HepG2 (cell line): Measurements from ENCODE around the gene CCL19. TPM values are rescaled to one million over a fixed set of nuclear protein-coding genes. Genes with fewer than 3 reads are reported as not detected.
A peak's percentile ranks its signal among the peaks of the same experiment; 100 is the strongest.

Experiments
- CREB1 ChIP-seq, 2 experiments: fragments of 450-650 bp in 1 of 2; IDR thresholded peaks; 2 replicates each; pipeline ENCODE4 v1.6.1; 2016 to 2017; ENCODE audit warnings: control low read depth in 1 of 2, mild to moderate bottlenecking in 1 of 2, missing compliant biosample characterization in 1 of 2, missing genetic modification characterization in 1 of 2
- ELF1 ChIP-seq: sonication (generic); formaldehyde crosslinking; IDR thresholded peaks from 2 replicates; pipeline ENCODE4 v1.4.0; 2020; ENCODE audit warnings: missing genetic modification reagents
- GFI1 ChIP-seq: sonication (generic); formaldehyde crosslinking; IDR thresholded peaks from 2 replicates; pipeline ENCODE4 v1.5.0; 2020; ENCODE audit warnings: missing genetic modification reagents, mild to moderate bottlenecking, borderline replicate concordance
- HNRNPL ChIP-seq: fragments of 200-400 bp; formaldehyde crosslinking; IDR thresholded peaks from 2 replicates; pipeline ENCODE4 v1.6.1; 2017; ENCODE audit warnings: mild to moderate bottlenecking, low read depth, low read length
- NFIC ChIP-seq: IDR thresholded peaks from 2 replicates; pipeline ENCODE4 v1.6.1; 2012; ENCODE audit warnings: mild to moderate bottlenecking, low read length, inconsistent platforms
- NR2F6 ChIP-seq, 2 experiments: IDR thresholded peaks; 2 replicates each; pipeline ENCODE4 v1.6.1; 2016; ENCODE audit warnings: antibody characterized with exemption in 1 of 2, mild to moderate bottlenecking in 1 of 2
- SRSF4 ChIP-seq: fragments of 200-400 bp; formaldehyde crosslinking; IDR thresholded peaks from one replicate; pipeline ENCODE4 v1.6.1; 2018; ENCODE audit warnings: mild to moderate bottlenecking, low read depth, low read length, moderate library complexity; ENCODE audit not compliant: poor library complexity, severe bottlenecking
- THAP11 ChIP-seq: IDR thresholded peaks from 2 replicates; pipeline ENCODE4 v1.6.1; 2016; ENCODE audit warnings: missing biosample characterization, missing genetic modification reagents
- ZNF207 ChIP-seq: fragments of 450-650 bp; IDR thresholded peaks from 2 replicates; pipeline ENCODE4 v1.6.1; 2016; ENCODE audit warnings: antibody characterized with exemption, borderline replicate concordance
- ZNF3 ChIP-seq: IDR thresholded peaks from 2 replicates; pipeline ENCODE4 v1.7.0; 2017; ENCODE audit warnings: inconsistent platforms
- ZNF552 ChIP-seq: sonication (generic); formaldehyde crosslinking; IDR thresholded peaks from 2 replicates; pipeline ENCODE4 v1.9.0; 2022; ENCODE audit warnings: missing genetic modification reagents, mild to moderate bottlenecking, borderline replicate concordance
- ZNF558 ChIP-seq: sonication (generic); formaldehyde crosslinking; IDR thresholded peaks from 2 replicates; pipeline ENCODE4 v1.9.0; 2022; ENCODE audit warnings: mild to moderate bottlenecking, missing genetic modification reagents, borderline replicate concordance
- ZNF562 ChIP-seq: sonication (generic); formaldehyde crosslinking; IDR thresholded peaks from 2 replicates; pipeline ENCODE4 v1.8.0; 2022; ENCODE audit warnings: missing genetic modification reagents, borderline replicate concordance
- ZNF572 ChIP-seq: sonication (generic); formaldehyde crosslinking; IDR thresholded peaks from 2 replicates; pipeline ENCODE4 v1.5.1; 2020; ENCODE audit warnings: mild to moderate bottlenecking, missing genetic modification reagents
- polyA plus RNA-seq, 8 experiments: library from polyadenylated mRNA; depleted of rRNA in 3 of 8; stranded (reverse) in 7 of 8; unstranded in 1 of 8; fragments of >200 nt; fragmentation: Illumina TruSeq in 4 of 8; extraction: Trizol in 4 of 8; gene quantifications; 2 replicates each; pipeline versions ENCODE4 v1.2.1 to v1.2.3, GENCODE V29; 2011 to 2016; ENCODE audit warnings: low read depth in 4 of 8, missing spikeins in 1 of 8, mixed read lengths in 1 of 8; ENCODE audit not compliant: insufficient read depth in 1 of 8
- total RNA-seq, 5 experiments: library from RNA; depleted of rRNA; stranded (reverse); fragments of >200 nt; fragmentation: Illumina TruSeq; extraction: Trizol; gene quantifications; 2 replicates each; pipeline ENCODE4 v1.2.3, GENCODE V29; 2016; ENCODE audit warnings: low read depth in 1 of 5
- TF ChIP-seq, protein P1 (sequence below): sonication (generic); formaldehyde crosslinking; IDR thresholded peaks from 2 replicates; pipeline ENCODE4 v1.8.0; 2022; ENCODE audit warnings: missing genetic modification reagents, mild to moderate bottlenecking, moderate library complexity, borderline replicate concordance
- TF ChIP-seq, protein P2 (sequence below): IDR thresholded peaks from 2 replicates; pipeline ENCODE4 v1.6.1; 2016; ENCODE audit warnings: low read depth, borderline replicate concordance
- TF ChIP-seq, protein P3 (sequence below): sonication (generic); formaldehyde crosslinking; IDR thresholded peaks from 2 replicates; pipeline ENCODE4 v1.5.0; 2020; ENCODE audit warnings: mild to moderate bottlenecking, missing genetic modification reagents
- TF ChIP-seq, protein P4 (sequence below): sonication (generic); formaldehyde crosslinking; IDR thresholded peaks from 2 replicates; pipeline ENCODE4 v1.4.0; 2020; ENCODE audit warnings: missing genetic modification reagents, low read depth, mild to moderate bottlenecking, borderline replicate concordance
- TF ChIP-seq, protein P5 (sequence below): sonication (generic); formaldehyde crosslinking; IDR thresholded peaks from 2 replicates; pipeline ENCODE4 v1.8.0; 2022; ENCODE audit warnings: mild to moderate bottlenecking, missing genetic modification reagents; ENCODE audit not compliant: insufficient replicate concordance

The CCL19 gene
- total and polyA plus RNA-seq, 2 of the 13 experiments (the other 11 are each of a cell fraction or from before 2014, with no cell fraction given) = not detected

DNA sequence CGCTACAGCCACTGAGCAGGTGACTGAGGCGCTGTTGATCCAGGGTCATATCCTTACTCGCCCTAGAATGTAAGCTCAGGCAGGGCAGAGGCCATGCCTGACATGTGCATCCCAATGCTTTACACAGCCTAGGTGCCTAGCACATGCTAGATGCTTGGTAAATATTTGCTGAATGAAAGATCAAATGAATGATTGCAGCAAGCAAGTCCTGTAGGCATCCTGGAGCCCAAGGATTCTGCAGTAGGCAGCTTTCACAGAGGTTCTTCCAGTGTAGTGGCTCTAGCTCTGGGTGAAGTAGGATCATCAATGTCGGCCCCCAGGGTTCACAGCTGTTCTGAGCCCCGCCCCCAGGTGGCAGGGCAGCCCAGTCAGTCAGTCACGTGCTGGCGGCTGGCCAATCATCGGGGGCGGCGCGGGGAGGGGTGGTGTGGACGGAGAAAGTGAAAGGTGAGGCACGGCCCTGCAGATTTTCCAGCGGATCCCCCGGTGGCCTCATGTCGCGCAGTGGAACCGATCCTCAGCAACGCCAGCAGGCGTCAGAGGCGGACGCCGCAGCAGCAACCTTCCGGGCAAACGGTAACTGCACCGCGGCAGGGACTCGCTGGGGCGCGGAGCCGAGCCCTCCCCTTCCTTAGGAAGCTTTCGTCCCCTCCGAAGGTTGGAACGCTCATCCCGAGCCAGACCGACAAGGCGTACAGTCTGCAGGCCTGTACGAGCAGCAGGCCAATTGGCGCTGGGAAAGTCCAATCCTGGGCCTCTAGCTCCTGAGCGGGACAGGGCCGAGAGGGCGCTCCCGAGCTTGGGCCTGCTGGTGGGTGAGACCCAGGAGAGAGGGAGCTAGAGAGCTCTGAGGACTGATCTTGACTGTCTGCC, 44.6 kb downstream of the CCL19 start, which contains the start of gene GALT (continued):
- TF ChIP-seq, protein P1, sequence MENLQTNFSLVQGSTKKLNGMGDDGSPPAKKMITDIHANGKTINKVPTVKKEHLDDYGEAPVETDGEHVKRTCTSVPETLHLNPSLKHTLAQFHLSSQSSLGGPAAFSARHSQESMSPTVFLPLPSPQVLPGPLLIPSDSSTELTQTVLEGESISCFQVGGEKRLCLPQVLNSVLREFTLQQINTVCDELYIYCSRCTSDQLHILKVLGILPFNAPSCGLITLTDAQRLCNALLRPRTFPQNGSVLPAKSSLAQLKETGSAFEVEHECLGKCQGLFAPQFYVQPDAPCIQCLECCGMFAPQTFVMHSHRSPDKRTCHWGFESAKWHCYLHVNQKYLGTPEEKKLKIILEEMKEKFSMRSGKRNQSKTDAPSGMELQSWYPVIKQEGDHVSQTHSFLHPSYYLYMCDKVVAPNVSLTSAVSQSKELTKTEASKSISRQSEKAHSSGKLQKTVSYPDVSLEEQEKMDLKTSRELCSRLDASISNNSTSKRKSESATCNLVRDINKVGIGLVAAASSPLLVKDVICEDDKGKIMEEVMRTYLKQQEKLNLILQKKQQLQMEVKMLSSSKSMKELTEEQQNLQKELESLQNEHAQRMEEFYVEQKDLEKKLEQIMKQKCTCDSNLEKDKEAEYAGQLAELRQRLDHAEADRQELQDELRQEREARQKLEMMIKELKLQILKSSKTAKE (CRISPR knock-in tag) = peak; percentile 22; the same call in 1 of the 2 replicates
- TF ChIP-seq, protein P2, sequence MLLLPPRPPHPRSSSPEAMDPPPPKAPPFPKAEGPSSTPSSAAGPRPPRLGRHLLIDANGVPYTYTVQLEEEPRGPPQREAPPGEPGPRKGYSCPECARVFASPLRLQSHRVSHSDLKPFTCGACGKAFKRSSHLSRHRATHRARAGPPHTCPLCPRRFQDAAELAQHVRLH (CRISPR knock-in tag) = peak; percentile 47; the same call in 1 of the 2 replicates
- TF ChIP-seq NFIC = no peak
- no peak; the same call in 1 of the 2 replicates for TF ChIP-seq ZNF572 (CRISPR knock-in tag)
- TF ChIP-seq ELF1 (CRISPR knock-in tag) = no peak
- peak; percentile 60 for TF ChIP-seq CREB1 (IDR thresholded peaks at IDR 0.05)
- no peak; the same call in 1 of the 2 replicates for TF ChIP-seq CREB1 (CRISPR knock-in tag; IDR thresholded peaks at IDR 0.05)
- no peak for TF ChIP-seq ZNF562 (CRISPR knock-in tag)
- peak; percentile 87 for TF ChIP-seq ZNF552 (CRISPR knock-in tag)
- peak; percentile 56; the same call in 1 of the 2 replicates for TF ChIP-seq ZNF3 (CRISPR knock-in tag)
- TF ChIP-seq, protein P3, sequence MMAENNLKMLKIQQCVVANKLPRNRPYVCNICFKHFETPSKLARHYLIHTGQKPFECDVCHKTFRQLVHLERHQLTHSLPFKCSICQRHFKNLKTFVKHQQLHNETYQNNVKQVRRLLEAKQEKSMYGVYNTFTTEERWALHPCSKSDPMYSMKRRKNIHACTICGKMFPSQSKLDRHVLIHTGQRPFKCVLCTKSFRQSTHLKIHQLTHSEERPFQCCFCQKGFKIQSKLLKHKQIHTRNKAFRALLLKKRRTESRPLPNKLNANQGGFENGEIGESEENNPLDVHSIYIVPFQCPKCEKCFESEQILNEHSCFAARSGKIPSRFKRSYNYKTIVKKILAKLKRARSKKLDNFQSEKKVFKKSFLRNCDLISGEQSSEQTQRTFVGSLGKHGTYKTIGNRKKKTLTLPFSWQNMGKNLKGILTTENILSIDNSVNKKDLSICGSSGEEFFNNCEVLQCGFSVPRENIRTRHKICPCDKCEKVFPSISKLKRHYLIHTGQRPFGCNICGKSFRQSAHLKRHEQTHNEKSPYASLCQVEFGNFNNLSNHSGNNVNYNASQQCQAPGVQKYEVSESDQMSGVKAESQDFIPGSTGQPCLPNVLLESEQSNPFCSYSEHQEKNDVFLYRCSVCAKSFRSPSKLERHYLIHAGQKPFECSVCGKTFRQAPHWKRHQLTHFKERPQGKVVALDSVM (CRISPR knock-in tag) = peak; percentile 63; the same call in 1 of the 2 replicates
- peak; percentile 31; the same call in 1 of the 2 replicates for TF ChIP-seq ZNF558 (CRISPR knock-in tag)
- TF ChIP-seq, protein P4, sequence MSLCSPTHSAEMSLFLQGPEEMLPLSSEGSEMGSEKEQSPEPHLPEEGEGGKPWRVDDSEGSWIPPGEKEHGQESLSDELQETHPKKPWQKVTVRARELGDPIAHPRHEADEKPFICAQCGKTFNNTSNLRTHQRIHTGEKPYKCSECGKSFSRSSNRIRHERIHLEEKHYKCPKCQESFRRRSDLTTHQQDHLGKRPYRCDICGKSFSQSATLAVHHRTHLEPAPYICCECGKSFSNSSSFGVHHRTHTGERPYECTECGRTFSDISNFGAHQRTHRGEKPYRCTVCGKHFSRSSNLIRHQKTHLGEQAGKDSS = peak; percentile 55; the same call in 1 of the 2 replicates
- no peak for TF ChIP-seq SRSF4
- no peak for TF ChIP-seq ZNF207
- TF ChIP-seq, protein P5, sequence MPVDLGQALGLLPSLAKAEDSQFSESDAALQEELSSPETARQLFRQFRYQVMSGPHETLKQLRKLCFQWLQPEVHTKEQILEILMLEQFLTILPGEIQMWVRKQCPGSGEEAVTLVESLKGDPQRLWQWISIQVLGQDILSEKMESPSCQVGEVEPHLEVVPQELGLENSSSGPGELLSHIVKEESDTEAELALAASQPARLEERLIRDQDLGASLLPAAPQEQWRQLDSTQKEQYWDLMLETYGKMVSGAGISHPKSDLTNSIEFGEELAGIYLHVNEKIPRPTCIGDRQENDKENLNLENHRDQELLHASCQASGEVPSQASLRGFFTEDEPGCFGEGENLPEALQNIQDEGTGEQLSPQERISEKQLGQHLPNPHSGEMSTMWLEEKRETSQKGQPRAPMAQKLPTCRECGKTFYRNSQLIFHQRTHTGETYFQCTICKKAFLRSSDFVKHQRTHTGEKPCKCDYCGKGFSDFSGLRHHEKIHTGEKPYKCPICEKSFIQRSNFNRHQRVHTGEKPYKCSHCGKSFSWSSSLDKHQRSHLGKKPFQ (CRISPR knock-in tag) = no peak
- peak; percentile 40; the same call in 1 of the 2 replicates for TF ChIP-seq NR2F6 (IDR thresholded peaks at IDR 0.05)
- peak; percentile 51 for TF ChIP-seq NR2F6 (CRISPR knock-in tag; IDR thresholded peaks at IDR 0.05)
- TF ChIP-seq GFI1 (CRISPR knock-in tag) = peak; percentile 71; the same call in 1 of the 2 replicates
- peak; percentile 66 for TF ChIP-seq THAP11 (CRISPR knock-in tag)
- peak; percentile 56; the same call in 1 of the 2 replicates for TF ChIP-seq HNRNPL
